HG03342 (cell line): ENCODE results near the gene NDST1.

Source experiments
- ATAC-seq: cut with Tn5 transposase; IDR thresholded peaks from one replicate; pipeline ENCODE4 v1.9.1; 2021; ENCODE audit warnings: mild to moderate bottlenecking, moderate library complexity; ENCODE audit not compliant: unreplicated experiment

NDST1 gene

DNA sequence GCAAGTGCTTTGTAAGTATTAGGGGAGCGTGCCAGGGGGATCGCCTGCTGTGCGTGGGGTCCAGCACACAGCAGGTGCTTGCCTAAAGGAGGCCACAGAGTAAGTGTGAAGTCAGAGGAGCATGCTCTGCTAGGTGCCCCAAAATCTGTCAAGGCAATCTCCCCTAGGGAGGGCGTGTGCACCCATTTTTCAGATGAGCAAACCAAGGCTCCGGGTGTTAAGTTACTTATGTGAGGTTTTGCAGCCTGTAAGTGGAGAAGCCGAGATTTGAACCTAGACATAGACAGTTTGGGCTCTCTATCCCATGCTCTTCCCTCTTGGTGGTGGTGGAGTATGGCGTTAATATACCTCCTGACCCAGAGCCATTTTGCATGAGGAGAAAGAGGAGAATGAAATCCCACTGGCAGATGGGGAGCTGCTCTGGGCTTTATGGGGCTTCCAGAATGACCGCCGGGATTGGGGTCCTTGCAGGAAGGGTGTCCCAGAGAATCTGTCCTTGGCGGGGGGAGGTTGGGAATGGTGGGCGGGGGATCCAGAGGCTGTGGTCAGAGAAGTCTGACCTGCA is 14.1 kb downstream of the NDST1 start:
- no peak for ATAC-seq

GRCh38 chr5:150522504-150523414 is 14.8 kb downstream of the NDST1 start:
- ATAC-seq = no peak

- no peak for ATAC-seq
Observed at GRCh38 chr5:150523472-150524350, 15.8 kb downstream of the NDST1 start.

DNA sequence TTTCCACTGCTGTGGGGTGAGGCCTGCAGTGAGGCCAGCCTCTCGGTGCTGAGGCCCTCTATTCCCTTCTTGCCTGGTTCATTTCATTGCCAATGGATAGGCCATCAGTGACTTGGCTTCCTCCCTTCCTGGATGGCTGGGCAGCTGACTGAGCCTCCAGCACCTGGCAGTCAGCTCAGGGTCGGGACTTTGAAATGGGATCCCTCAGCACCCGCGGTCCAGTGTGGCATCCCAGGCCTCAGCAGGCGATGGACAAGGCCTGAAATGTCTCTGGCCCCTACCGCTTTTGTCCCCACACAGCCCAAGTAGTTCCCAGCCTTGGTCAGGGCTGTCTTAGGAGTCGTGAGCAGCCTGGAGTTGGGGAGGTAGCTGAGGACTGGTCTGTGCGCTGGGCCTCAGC is 17.2 kb downstream of the NDST1 start:
- no peak for ATAC-seq

- no peak for ATAC-seq
Observed at GRCh38 chr5:150525781-150526180, 17.9 kb downstream of the NDST1 start.

GRCh38 chr5:150527038-150527437 is 19.1 kb downstream of the NDST1 start:
- ATAC-seq = no peak

GRCh38 chr5:150527808-150528207 is 19.9 kb downstream of the NDST1 start:
- ATAC-seq = no peak

- ATAC-seq = no peak
Observed at GRCh38 chr5:150528924-150529546, 21.1 kb downstream of the NDST1 start.

- no peak for ATAC-seq
Observed at GRCh38 chr5:150529555-150529954, 21.6 kb downstream of the NDST1 start.

DNA sequence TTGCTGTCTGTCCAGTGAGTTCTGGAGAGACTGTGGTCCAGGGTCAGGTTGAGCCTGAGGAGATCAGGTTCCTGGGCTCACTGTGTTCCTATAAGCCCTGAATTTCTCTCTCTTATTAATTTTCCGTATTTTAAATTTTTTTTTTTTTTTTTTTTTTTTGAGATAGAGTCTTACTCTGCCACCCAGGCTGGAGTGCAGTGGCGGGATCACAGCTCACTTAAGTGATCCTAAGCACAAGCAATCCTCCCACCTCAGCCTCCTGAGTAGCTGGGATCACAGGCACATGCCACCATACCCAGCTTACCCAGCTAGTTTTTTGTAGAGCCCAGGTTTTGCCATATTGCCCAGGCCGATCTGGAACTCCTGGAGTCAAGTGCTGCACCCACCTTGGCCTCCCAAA is 22.5 kb downstream of the NDST1 start:
- no peak for ATAC-seq

DNA sequence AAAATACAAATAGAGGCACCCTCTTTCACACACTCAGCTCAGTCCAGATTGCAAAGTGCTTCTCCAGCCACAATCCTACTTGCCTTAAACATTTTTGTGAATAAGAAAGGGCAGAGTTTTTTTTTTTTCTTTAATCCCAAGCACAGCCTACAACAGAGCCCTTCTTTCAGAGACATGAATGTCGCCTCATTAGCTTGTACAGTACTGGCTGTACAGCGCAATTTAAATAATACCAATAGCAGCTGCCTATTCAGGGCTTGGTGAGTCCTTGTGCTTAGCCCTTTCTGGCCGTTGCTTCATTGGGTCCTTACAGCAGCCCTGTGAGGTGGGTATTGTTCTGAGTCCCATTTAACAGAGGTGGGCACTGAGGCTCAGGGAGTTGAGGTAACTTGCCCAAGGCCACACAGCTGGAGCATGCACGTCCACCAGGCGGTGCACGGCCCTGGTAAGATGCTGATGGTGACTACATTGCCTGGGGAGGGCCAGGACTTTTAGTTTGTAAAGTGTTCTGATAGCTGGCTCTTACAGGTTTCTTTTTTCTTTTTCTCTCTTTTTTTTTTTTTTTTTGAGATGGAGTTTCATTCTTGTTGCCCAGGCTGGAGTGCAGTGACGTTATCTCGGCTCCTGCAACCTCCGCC is 23.1 kb downstream of the NDST1 start:
- no peak for ATAC-seq

DNA sequence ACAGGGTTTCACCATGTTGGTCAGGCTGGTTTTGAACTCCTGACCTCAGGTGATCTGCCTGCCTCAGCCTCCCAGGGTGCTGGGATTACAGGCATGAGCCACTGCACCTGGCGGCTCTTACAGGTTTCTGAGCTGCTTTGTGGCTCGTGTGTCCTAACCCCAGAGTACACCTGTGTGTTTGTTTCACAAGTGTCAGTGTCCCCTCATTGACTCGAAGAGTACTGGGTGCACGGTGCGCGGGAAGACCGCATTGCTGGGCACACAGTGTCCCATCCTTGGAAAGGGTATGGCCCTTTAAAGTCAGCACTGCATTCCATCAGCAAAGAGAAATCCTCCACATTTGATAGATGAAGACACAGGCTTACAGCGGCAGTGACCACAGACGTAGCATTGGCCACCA is 23.8 kb downstream of the NDST1 start:
- no peak for ATAC-seq

- ATAC-seq = no peak
Observed at GRCh38 chr5:150532151-150532550, 24.2 kb downstream of the NDST1 start.

GRCh38 chr5:150532996-150533395 is 25.1 kb downstream of the NDST1 start:
- ATAC-seq = no peak

DNA sequence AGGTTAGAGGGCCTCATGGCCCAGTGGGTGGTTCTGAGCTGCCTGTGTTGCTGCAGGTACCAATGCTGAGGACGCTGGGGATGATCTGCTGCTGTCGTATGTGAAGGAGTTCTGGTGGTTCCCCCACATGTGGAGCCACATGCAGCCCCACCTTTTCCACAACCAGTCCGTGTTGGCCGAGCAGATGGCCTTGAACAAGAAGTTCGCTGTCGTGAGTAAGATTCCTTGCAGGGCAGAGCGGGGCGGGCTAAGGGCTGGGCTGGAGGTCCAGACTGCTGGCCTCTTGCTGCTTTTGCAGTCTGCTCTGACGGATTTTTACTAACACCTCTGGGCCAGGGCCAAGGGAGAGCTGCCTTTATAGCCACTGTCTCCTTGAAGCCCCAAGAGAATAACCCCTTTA is 26.9 kb downstream of the NDST1 start:
- no peak for ATAC-seq

DNA sequence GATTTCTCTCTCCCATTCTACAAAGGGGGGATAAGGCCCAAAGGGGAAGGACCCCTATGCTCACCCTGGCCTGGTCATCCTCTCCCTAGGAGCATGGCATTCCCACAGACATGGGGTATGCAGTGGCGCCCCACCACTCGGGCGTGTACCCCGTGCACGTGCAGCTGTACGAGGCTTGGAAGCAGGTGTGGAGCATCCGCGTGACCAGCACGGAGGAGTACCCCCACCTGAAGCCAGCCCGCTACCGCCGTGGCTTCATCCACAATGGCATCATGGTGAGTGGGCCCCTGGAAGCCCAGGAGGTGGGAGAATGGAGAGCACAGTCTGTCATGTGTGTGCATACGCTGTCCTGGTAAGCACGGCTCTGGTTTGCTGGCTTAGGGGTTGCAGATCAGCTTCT is 27.7 kb downstream of the NDST1 start:
- ATAC-seq = no peak

DNA sequence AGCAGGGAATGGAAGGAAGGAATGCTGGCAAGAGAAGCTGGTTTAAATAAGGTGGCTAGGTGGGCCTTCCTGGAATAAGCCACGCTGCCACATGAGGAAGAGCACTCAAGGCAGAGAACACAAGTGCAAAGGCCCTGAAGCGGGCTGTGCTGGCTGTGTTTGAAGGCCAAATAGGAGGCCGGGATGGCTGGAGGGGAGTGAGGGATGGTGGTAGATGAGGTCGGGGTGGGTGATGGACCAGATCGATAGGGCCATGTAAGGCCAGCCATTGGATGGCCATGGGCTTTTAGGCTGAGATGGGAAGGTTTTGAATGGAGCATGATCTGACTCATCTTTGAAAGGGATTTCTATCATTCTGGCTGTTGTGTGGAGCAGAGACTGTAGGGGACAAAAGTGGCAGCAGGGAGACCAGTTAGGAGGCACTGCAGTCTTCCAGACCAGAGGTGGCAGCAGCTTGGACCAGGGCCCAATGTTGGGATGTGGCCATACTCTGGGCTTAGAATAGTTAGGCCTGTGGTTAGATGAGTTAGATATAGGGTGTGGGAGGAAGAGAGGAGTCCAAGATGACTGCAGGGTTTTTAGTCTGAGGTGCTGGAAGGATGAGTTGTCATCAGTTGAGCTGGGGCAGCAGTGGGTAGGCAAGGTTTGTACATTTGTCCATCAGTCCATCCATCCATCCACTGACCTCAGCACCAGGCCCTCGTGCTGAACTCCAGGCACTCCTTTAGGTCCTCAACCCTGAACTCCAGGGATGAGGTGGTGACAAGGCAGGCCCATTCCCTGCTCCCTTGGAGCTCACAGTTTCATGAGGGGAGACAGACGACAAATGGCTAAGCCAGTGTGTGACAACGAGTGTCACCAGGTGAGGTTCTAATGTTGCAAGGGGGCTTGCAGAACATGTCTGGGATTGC is 30.3 kb downstream of the NDST1 start:
- no peak for ATAC-seq

DNA sequence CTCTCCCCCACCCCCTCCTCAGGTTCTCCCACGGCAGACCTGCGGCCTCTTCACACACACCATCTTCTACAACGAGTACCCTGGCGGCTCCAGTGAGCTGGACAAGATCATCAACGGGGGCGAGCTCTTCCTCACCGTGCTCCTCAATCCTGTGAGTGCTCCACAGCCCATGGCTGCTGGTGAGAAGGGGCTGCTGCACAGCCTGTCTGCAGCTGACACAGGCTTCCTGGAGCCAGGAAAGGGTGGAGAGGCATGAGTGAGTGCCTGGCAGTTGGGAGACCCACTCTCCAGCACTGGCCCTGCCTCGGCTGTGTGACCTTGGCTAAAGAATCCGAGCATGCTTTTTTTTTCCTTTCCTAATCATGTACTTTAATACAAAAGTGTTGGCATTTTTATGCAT is 31.3 kb downstream of the NDST1 start:
- ATAC-seq = no peak

GRCh38 chr5:150540042-150540441 is 32.1 kb downstream of the NDST1 start:
- ATAC-seq = no peak
